Measurements from ENCODE around the gene WNT6.

DNA sequence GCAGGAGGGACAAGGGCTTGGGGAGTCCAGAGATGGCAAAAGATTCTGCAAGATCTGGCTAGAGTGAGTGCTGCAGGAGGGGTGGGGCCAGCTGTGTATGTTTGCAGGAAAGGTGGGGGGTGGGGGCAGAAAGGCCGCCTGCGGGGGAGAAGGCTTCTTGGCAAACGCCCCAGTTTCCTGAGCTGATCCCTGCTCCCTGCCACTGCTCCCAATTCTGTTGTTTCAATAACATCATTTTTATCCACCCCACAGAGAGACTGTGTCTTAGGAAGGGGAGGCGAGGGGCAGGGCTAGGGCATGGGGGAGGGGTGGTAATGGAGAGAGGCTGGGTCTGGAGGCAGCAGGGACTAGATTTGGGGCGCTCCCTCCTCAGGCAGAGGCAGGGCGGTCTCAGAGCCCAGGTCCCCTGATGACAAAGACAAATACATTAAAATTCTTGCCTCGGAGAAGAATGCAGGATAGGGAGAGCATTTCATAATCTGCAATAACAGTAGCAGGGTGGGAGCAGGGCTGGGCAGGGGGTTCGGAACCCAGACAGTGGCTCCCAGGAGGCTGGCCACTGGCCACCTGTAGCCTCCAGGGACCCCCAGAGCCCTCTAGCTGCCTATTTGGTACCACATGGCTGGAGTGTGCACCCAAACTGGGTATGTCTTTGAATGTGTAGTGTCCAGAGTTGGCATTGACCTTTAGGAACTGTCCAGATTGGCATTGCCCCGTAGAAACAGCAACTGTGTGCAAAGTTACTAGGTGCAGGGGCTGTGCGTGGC lies 2.1 kb upstream of the WNT6 start:
- TF ChIP-seq, protein P1, sequence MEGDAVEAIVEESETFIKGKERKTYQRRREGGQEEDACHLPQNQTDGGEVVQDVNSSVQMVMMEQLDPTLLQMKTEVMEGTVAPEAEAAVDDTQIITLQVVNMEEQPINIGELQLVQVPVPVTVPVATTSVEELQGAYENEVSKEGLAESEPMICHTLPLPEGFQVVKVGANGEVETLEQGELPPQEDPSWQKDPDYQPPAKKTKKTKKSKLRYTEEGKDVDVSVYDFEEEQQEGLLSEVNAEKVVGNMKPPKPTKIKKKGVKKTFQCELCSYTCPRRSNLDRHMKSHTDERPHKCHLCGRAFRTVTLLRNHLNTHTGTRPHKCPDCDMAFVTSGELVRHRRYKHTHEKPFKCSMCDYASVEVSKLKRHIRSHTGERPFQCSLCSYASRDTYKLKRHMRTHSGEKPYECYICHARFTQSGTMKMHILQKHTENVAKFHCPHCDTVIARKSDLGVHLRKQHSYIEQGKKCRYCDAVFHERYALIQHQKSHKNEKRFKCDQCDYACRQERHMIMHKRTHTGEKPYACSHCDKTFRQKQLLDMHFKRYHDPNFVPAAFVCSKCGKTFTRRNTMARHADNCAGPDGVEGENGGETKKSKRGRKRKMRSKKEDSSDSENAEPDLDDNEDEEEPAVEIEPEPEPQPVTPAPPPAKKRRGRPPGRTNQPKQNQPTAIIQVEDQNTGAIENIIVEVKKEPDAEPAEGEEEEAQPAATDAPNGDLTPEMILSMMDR (IDR thresholded peaks at IDR 0.05): no peak
- TF ChIP-seq, protein P2, sequence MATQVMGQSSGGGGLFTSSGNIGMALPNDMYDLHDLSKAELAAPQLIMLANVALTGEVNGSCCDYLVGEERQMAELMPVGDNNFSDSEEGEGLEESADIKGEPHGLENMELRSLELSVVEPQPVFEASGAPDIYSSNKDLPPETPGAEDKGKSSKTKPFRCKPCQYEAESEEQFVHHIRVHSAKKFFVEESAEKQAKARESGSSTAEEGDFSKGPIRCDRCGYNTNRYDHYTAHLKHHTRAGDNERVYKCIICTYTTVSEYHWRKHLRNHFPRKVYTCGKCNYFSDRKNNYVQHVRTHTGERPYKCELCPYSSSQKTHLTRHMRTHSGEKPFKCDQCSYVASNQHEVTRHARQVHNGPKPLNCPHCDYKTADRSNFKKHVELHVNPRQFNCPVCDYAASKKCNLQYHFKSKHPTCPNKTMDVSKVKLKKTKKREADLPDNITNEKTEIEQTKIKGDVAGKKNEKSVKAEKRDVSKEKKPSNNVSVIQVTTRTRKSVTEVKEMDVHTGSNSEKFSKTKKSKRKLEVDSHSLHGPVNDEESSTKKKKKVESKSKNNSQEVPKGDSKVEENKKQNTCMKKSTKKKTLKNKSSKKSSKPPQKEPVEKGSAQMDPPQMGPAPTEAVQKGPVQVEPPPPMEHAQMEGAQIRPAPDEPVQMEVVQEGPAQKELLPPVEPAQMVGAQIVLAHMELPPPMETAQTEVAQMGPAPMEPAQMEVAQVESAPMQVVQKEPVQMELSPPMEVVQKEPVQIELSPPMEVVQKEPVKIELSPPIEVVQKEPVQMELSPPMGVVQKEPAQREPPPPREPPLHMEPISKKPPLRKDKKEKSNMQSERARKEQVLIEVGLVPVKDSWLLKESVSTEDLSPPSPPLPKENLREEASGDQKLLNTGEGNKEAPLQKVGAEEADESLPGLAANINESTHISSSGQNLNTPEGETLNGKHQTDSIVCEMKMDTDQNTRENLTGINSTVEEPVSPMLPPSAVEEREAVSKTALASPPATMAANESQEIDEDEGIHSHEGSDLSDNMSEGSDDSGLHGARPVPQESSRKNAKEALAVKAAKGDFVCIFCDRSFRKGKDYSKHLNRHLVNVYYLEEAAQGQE (IDR thresholded peaks at IDR 0.05; ENCODE audit: insufficient read depth in 1 of 2, low read depth in 2 of 2, low read length in 1 of 2): no peak
- no peak for TF ChIP-seq POLR2AphosphoS5 (IDR thresholded peaks at IDR 0.05; ENCODE audit: low read depth, low read length)
- TF ChIP-seq SIN3A (IDR thresholded peaks at IDR 0.05; ENCODE audit: borderline replicate concordance, insufficient read depth, low read depth, low read length): no peak
